Natural killer cell (primary cell): ENCODE data around the gene FAM83E. TPM values are rescaled to one million over a fixed set of nuclear protein-coding genes. Genes with fewer than 3 reads are reported as not detected.
A peak's percentile ranks its signal among the peaks of the same experiment; 100 is the strongest.

Experiments
- ATAC-seq, 3 donors: fragments of 150-1000 bp in 2 of 3; fragments of 200-7000 bp in 1 of 3; cut with Tn5 transposase; 1 replicate in 1 of 3; 2 replicates in 2 of 3; pipeline ENCODE4 v1.10.0; 2021; ENCODE audit warnings: mild to moderate bottlenecking in 2 of 3, moderate library complexity in 2 of 3
- DNase-seq, 2 donors: peaks; one replicate each; pipeline versions ENCODE4 v3.0.0 to v3.0.0-alpha.2; 2013 to 2021; ENCODE audit warnings: mixed read lengths in 1 of 2
- H3K27ac ChIP-seq: one replicate; pipeline ENCODE4 v1.5.1; 2013; ENCODE audit warnings: mild to moderate bottlenecking, low read length
- H3K27me3 ChIP-seq: one replicate; pipeline ENCODE4 v1.6.1; 2013; ENCODE audit warnings: low read length; ENCODE audit not compliant: control insufficient read depth, insufficient read depth
- H3K36me3 ChIP-seq: one replicate; pipeline ENCODE4 v1.6.1; 2013; ENCODE audit warnings: low read length; ENCODE audit not compliant: control insufficient read depth, insufficient read depth
- H3K4me1 ChIP-seq: one replicate; pipeline ENCODE4 v1.6.1; 2013; ENCODE audit warnings: low read length; ENCODE audit not compliant: control insufficient read depth, insufficient read depth
- H3K4me3 ChIP-seq: one replicate; pipeline ENCODE4 v1.5.1; 2013; ENCODE audit warnings: low read length
- H3K9me3 ChIP-seq: one replicate; pipeline ENCODE4 v1.6.1; 2013; ENCODE audit warnings: low read length; ENCODE audit not compliant: control insufficient read depth, insufficient read depth
- H3K27ac Mint-ChIP-seq, 2 donors: one replicate each; pipeline ENCODE4 v1.8.0; 2022; ENCODE audit warnings: mild to moderate bottlenecking in 2 of 2, mixed read lengths in 2 of 2, moderate library complexity in 1 of 2
- H3K27me3 Mint-ChIP-seq, 2 donors: one replicate each; pipeline ENCODE4 v1.8.0; 2022; ENCODE audit warnings: low read depth in 2 of 2, mixed read lengths in 2 of 2
- H3K36me3 Mint-ChIP-seq: one replicate; pipeline ENCODE4 v1.8.0; 2022; ENCODE audit warnings: mixed read lengths
- H3K4me1 Mint-ChIP-seq, 2 donors: one replicate each; pipeline ENCODE4 v1.8.0; 2022; ENCODE audit warnings: mixed read lengths in 2 of 2
- H3K4me3 Mint-ChIP-seq: one replicate; pipeline ENCODE4 v1.8.0; 2022; ENCODE audit warnings: mild to moderate bottlenecking, moderate library complexity, mixed read lengths
- H3K9me3 Mint-ChIP-seq, 2 donors: one replicate each; pipeline ENCODE4 v1.8.0; 2022; ENCODE audit warnings: mixed read lengths in 2 of 2
- WGBS: methylation state at CpG from one replicate; pipeline ENCODE4 v1.1.7; 2013; ENCODE audit warnings: missing lambda C conversion rate; ENCODE audit not compliant: insufficient coverage; 5-methylcytosine and 5-hydroxymethylcytosine counted together
- intact Hi-C: fragments of 100-400 bp; cut with micrococcal nuclease; formaldehyde crosslinking; loops from one replicate; pipeline ENCODE4 v1.14.2; 2022
- total RNA-seq, 4 donors: library from RNA; stranded (reverse); fragments of 120-200 nt in 1 of 4; gene quantifications; one replicate each; pipeline versions ENCODE4 v1.2.3 to v1.2.4, GENCODE V29; 2013 to 2022
- TF ChIP-seq, protein P1 (sequence below): fragments of 200-600 bp; IDR thresholded peaks from one replicate; pipeline ENCODE4 v1.8.0; 2022; ENCODE audit warnings: antibody characterized with exemption

Gene FAM83E
- 1 to 10 TPM in 2 of 3 donors, under 1 TPM in 1; 0.70 to 1.3 (median 1.1) TPM for total RNA-seq
- total RNA-seq (2013), result 0.50 TPM

DNA sequence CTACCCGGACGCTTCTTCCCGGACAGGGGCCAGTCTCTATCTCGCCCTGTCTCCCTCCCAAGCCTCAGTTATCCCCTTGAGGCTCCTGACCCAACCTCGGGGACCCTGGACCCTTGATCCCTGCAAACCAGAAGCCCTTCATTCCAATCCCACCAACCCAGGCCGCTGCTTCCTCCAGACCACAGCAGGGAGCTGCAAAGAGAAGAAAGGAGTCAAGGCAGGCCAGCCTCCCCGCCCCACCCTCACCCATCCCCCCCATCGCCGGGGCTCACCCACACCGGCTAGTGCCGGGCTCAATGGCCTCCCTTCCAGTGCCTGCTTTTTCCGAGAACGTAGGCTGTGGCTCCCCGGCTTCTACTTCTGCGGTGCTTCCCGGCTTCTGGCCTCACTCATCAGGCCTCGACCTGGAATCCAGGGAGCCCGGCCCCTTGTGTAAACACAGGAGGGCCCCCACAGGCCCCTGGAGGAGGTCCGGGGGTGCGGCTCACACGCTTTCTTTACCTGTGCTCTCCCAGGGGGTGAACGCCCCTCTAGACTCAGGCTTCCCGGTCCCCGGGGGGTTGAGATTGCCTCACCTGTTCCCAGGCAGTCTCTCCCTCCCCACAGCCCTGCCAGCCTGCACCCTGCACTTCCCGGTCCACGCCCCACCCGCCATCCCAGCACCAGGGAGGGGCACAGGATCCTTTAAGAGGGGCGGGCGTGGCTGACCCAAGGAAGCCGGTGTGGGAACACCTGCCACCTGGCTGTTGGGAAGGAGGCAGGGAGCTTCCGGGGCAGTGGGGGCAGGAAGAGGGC lies at the start of gene FAM83E:
FAM83E (minus strand) TSS at position 641 of the 795 bp plus-strand sequence. CDS start 1,704 bp downstream, outside the sequence.
- H3K27ac Mint-ChIP-seq, result peak within 1 kb of the TSS; percentile 59 to 63
- ATAC-seq (no peak), DNase-seq (no peak)
- H3K36me3 Mint-ChIP-seq, result no peaks in the 10 kb centered on the region
- Histone ChIP-seq H3K27me3 (no peaks in the 10 kb centered on the region), H3K4me1 (peaks cover 31% of the 10 kb centered on the region), H3K36me3 (peaks cover 33% of the 10 kb centered on the region), H3K4me3 (no peak within 1 kb of the TSS), H3K27ac (no peak within 1 kb of the TSS), H3K9me3 (no peaks in the 10 kb centered on the region)
- TF ChIP-seq, protein P1, sequence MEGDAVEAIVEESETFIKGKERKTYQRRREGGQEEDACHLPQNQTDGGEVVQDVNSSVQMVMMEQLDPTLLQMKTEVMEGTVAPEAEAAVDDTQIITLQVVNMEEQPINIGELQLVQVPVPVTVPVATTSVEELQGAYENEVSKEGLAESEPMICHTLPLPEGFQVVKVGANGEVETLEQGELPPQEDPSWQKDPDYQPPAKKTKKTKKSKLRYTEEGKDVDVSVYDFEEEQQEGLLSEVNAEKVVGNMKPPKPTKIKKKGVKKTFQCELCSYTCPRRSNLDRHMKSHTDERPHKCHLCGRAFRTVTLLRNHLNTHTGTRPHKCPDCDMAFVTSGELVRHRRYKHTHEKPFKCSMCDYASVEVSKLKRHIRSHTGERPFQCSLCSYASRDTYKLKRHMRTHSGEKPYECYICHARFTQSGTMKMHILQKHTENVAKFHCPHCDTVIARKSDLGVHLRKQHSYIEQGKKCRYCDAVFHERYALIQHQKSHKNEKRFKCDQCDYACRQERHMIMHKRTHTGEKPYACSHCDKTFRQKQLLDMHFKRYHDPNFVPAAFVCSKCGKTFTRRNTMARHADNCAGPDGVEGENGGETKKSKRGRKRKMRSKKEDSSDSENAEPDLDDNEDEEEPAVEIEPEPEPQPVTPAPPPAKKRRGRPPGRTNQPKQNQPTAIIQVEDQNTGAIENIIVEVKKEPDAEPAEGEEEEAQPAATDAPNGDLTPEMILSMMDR, result no peak
- WGBS, result 83% methylated on average over 30 of the region's 31 CpGs
- H3K4me1 Mint-ChIP-seq, result peaks cover 29 to 32% of the 10 kb centered on the region in 2 donors
- intact Hi-C loops, result no loop called here
- H3K9me3 Mint-ChIP-seq, result no peaks in the 10 kb centered on the region
- H3K27me3 Mint-ChIP-seq, result no peaks in the 10 kb centered on the region
- peak within 1 kb of the TSS; percentile 4 for H3K4me3 Mint-ChIP-seq

DNA sequence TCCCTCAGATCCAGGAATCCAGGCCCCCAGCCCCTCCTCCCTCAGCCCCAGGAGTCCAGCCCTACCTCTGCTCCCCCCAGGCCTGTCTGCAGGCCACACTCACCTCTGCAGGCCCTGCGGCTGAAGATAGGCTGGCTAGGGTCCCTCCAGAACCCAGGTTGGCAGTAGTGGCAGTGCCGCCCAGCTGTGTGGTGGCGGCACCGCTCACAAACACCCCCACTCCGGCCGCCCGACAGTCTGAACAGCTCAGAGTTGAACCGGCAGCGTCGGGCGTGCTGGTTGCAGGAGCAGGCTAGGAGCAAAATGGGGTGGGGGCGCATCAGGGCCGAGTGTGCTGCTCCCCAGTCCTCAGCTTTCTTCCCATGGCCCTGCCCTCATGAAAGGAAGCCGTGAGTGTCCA lies 49.6 kb upstream of the FAM83E start:
- no peak overlapping the region for H3K27ac Mint-ChIP-seq
- peaks cover 0 to 4% of the 10 kb centered on the region in 2 donors for H3K9me3 Mint-ChIP-seq
- Histone ChIP-seq H3K27ac (no peak overlapping the region), H3K27me3 (no peaks in the 10 kb centered on the region), H3K4me1 (peaks cover 17% of the 10 kb centered on the region), H3K9me3 (no peaks in the 10 kb centered on the region), H3K36me3 (no peaks in the 10 kb centered on the region), H3K4me3 (no peak overlapping the region)
- no peaks in the 10 kb centered on the region for H3K27me3 Mint-ChIP-seq
- DNase-seq (no peak), ATAC-seq (no peak)
- no peak overlapping the region for H3K4me3 Mint-ChIP-seq
- no peaks in the 10 kb centered on the region for H3K36me3 Mint-ChIP-seq
- WGBS, result 93% methylated on average over 14 of the region's 14 CpGs
- TF ChIP-seq, protein P1, result no peak
- peaks cover 8% of the 10 kb centered on the region in 2 donors for H3K4me1 Mint-ChIP-seq
- intact Hi-C loops, result no loop called here

DNA sequence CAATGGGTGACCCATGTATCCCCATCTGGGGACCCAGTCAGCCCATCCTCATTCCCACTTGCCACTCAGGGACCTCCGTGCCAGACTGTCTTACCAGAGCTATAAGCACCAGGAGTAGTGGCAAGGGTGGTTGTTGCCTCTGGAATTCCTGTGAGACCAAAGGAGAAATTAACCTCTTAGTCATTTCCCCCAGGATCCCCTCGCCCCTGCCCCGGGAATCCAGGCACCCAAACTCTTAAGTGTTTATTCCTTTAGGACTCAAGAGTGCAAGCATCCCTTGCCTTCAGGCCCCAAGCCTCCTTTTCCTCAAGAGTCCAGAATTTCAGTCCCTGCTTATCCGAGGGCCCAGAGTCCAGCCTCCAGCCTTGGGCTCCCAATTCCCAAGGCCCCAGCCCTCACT lies 48.8 kb upstream of the FAM83E start:
- H3K4me1 ChIP-seq, result peaks cover 17% of the 10 kb centered on the region
- H3K4me1 Mint-ChIP-seq, result peaks cover 8% of the 10 kb centered on the region in 2 donors
- H3K27ac Mint-ChIP-seq, result no peak overlapping the region
- WGBS, result 96% methylated on average over 4 of the region's 4 CpGs
- H3K4me3 Mint-ChIP-seq, result no peak overlapping the region
- no peaks in the 10 kb centered on the region for H3K36me3 Mint-ChIP-seq
- H3K27me3 ChIP-seq, result no peaks in the 10 kb centered on the region
- intact Hi-C loops, result no loop called here
- ATAC-seq (no peak), DNase-seq (no peak)
- no peaks in the 10 kb centered on the region for H3K36me3 ChIP-seq
- H3K4me3 ChIP-seq, result no peak overlapping the region
- H3K9me3 ChIP-seq, result no peaks in the 10 kb centered on the region
- H3K27ac ChIP-seq, result no peak overlapping the region
- H3K27me3 Mint-ChIP-seq, result no peaks in the 10 kb centered on the region
- H3K9me3 Mint-ChIP-seq, result peaks cover 0 to under 1% of the 10 kb centered on the region in 2 donors
- TF ChIP-seq, protein P1, result no peak
